A673 (cell line): ENCODE data around the gene MAGI1. TPM values are rescaled to one million over a fixed set of nuclear protein-coding genes. Genes with fewer than 3 reads are reported as not detected.
A peak's percentile ranks its signal among the peaks of the same experiment; 100 is the strongest.

ENCODE experiments used
- BruUV-seq: library from RNA; stranded (reverse); fragments of 400-500 nt; replicated peaks from 2 replicates; lab custom pipeline; 2021; lab: Mats Ljungman, UMichigan
- CTCF ChIA-PET: fragments of 300-600 bp; sonication (Branson Sonifier 250); formaldehyde crosslinking; loops from one replicate; lab custom pipeline; 2022; ENCODE audit warnings: antibody characterized with exemption; lab: Charles Lee
- POLR2A ChIA-PET: fragments of 300-600 bp; sonication (Branson Sonifier 250); formaldehyde crosslinking; loops from one replicate; lab custom pipeline; 2022; ENCODE audit warnings: antibody characterized with exemption; ENCODE audit not compliant: low non-redundant PET; lab: Charles Lee
- DNase-seq: peaks from one replicate; pipeline ENCODE4 v3.0.0-alpha.2; 2015; ENCODE audit warnings: low spot score
- H3K27ac ChIP-seq: fragments of 200-600 bp; sonication (generic); 2 replicates; pipeline ENCODE4 v1.5.1; 2016; ENCODE audit warnings: mixed run types, low read depth, mild to moderate bottlenecking, mixed read lengths, antibody characterized with exemption, low read length; ENCODE audit not compliant: poor library complexity, severe bottlenecking
- H3K27me3 ChIP-seq: fragments of 200-600 bp; sonication (generic); replicated peaks from 2 replicates; pipeline ENCODE4 v1.6.1; 2017; ENCODE audit warnings: mixed run types, low read depth, mild to moderate bottlenecking, mixed read lengths, antibody characterized with exemption, low read length; ENCODE audit not compliant: insufficient read depth, poor library complexity
- H3K36me3 ChIP-seq: fragments of 200-600 bp; sonication (generic); 2 replicates; pipeline ENCODE4 v1.6.1; 2016; ENCODE audit warnings: mixed run types, mild to moderate bottlenecking, mixed read lengths, antibody characterized with exemption, low read length; ENCODE audit not compliant: insufficient read depth, poor library complexity, severe bottlenecking
- H3K4me1 ChIP-seq: fragments of 200-600 bp; sonication (generic); 2 replicates; pipeline ENCODE4 v1.6.1; 2017; ENCODE audit warnings: mixed run types, mild to moderate bottlenecking, mixed read lengths, antibody characterized with exemption, low read length; ENCODE audit not compliant: insufficient read depth, poor library complexity, severe bottlenecking
- H3K4me3 ChIP-seq: fragments of 200-600 bp; sonication (generic); 2 replicates; pipeline ENCODE4 v1.5.1; 2016; ENCODE audit warnings: low read depth, mixed run types, mild to moderate bottlenecking, mixed read lengths, low read length; ENCODE audit not compliant: poor library complexity, severe bottlenecking
- H3K9me3 ChIP-seq: fragments of 200-600 bp; sonication (generic); 2 replicates; pipeline ENCODE4 v1.6.1; 2016; ENCODE audit warnings: mixed run types, low read depth, mild to moderate bottlenecking, mixed read lengths, antibody characterized with exemption, low read length; ENCODE audit not compliant: poor library complexity, severe bottlenecking
- CTCF ChIP-seq: fragments of 300-800, 200-600 bp; sonication (generic); conservative IDR thresholded peaks from 2 replicates; pipeline ENCODE4 v1.5.1; 2017; ENCODE audit warnings: low read depth, mild to moderate bottlenecking, antibody characterized with exemption, low read length, moderate library complexity, mixed read lengths
- EZH2 ChIP-seq: fragments of 200-600 bp; sonication (generic); IDR thresholded peaks from 2 replicates; pipeline ENCODE4 v1.6.1; 2017; ENCODE audit warnings: borderline replicate concordance, low read depth, mild to moderate bottlenecking, mixed read lengths, antibody characterized with exemption, low read length; ENCODE audit not compliant: poor library complexity, severe bottlenecking
- intact Hi-C: fragments of 100-400 bp; cut with micrococcal nuclease; formaldehyde crosslinking; loops from one replicate; pipeline ENCODE4 v1.10.0; 2022; ENCODE audit not compliant: unreplicated experiment
- total RNA-seq: library from RNA; stranded (reverse); gene quantifications from 2 replicates; pipeline ENCODE4 v1.2.3, GENCODE V29; 2021

The MAGI1 gene
- total RNA-seq, 1 experiment from 2014 or later, result 30.5 TPM

- intact Hi-C loops, result loop anchor here (10.0 kb wide), 1 partner anchor 141 kb away; no protein-coding TSS in a partner anchor
- H3K4me1 ChIP-seq, result peaks cover 41% of the 10 kb centered on the region
- H3K4me3 ChIP-seq, result no peak overlapping the region
- no peaks in the 10 kb centered on the region for H3K36me3 ChIP-seq
- DNase-seq, result no peak
- no peaks in the 10 kb centered on the region for H3K27me3 ChIP-seq
- H3K9me3 ChIP-seq, result no peaks in the 10 kb centered on the region
- POLR2A ChIA-PET, result no interaction called here
- BruUV-seq, result no TSS peak
- H3K27ac ChIP-seq, result no peak overlapping the region
- CTCF ChIA-PET, result no interaction called here
- TF ChIP-seq EZH2 (no peak), CTCF (no peak)
Observed at GRCh38 chr3:65955792-65956477, 82.8 kb downstream of the MAGI1 start.

GRCh38 chr3:65953881-65954733 lies 84.6 kb downstream of the MAGI1 start:
- DNase-seq, result peak; percentile 61
- ChIA-PET CTCF (no interaction called here), POLR2A (no interaction called here)

More at GRCh38 chr3:65953881-65954733, 84.6 kb downstream of the MAGI1 start:
- H3K27me3 ChIP-seq, result no peaks in the 10 kb centered on the region
- intact Hi-C loops, result loop anchor here (5.0 to 10.0 kb wide), 3 partner anchors 83 to 583 kb away; partner anchors contain the start of gene MAGI1
- H3K4me1 ChIP-seq, result peaks cover 51% of the 10 kb centered on the region
- BruUV-seq, result no TSS peak
- H3K4me3 ChIP-seq, result no peak overlapping the region
- no peaks in the 10 kb centered on the region for H3K9me3 ChIP-seq
- TF ChIP-seq CTCF, result no peak
- no peak for TF ChIP-seq EZH2
- peak overlapping the region; percentile 97 for H3K27ac ChIP-seq
- no peaks in the 10 kb centered on the region for H3K36me3 ChIP-seq
